Measurements from ENCODE around the gene CNTN5.

The CNTN5 gene

DNA sequence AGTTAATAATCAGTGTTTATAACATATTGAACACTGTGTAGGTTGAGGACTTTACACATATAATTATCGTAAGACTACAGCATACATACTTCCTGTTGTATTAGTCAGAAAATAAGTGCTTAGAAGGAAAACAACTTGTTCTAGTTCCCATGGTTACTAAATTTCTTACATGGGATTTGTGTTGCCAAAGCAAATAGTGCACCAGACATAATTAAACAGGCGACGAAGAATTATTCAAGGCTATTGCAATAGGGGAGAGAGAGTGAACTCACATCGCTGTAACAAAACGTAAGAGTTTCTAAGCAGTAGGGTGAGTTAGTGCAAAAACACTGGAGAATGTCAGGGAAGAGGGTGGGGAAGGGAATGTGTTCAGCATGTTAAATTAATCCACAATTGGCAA lies 347.8 kb downstream of the CNTN5 start:
- TF ChIP-seq, protein P1, sequence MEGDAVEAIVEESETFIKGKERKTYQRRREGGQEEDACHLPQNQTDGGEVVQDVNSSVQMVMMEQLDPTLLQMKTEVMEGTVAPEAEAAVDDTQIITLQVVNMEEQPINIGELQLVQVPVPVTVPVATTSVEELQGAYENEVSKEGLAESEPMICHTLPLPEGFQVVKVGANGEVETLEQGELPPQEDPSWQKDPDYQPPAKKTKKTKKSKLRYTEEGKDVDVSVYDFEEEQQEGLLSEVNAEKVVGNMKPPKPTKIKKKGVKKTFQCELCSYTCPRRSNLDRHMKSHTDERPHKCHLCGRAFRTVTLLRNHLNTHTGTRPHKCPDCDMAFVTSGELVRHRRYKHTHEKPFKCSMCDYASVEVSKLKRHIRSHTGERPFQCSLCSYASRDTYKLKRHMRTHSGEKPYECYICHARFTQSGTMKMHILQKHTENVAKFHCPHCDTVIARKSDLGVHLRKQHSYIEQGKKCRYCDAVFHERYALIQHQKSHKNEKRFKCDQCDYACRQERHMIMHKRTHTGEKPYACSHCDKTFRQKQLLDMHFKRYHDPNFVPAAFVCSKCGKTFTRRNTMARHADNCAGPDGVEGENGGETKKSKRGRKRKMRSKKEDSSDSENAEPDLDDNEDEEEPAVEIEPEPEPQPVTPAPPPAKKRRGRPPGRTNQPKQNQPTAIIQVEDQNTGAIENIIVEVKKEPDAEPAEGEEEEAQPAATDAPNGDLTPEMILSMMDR (IDR thresholded peaks at IDR 0.05; ENCODE audit: extremely low read depth, missing control alignments) = no peak
- DNase-seq (ENCODE audit: low spot score) = no peak

DNA sequence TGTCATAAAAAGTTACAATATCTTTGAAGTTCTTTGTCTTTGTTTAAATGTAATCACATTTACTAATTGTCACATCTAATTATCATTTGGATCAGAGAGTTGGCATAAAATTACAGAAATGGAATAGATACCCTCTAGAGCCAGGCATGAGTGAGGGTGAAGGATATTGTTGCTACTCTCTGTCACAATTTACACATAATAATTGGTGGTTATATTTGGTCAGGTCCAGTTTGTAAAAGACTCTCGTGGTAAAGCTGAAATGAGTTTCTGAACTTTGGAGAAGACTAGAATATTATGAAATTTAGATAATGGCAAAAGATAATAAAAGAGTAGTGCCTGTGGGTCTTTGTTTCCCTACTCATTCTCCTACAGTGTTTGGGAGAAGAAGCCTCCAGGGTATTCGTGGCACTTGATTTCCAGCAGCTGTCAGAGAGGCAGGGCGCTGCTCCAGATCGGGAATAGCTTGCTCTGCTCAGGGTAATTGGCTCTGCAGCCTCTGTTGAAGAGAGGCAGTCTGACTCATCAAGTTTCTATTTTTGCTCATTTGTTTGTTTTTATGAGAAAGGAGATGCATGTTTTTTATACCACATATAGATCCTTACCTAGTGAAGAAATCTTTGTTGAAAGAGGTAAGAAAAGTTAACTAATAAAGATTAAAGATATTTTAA lies 349.9 kb downstream of the CNTN5 start:
- TF ChIP-seq, protein P1 (IDR thresholded peaks at IDR 0.05; ENCODE audit: extremely low read depth, missing control alignments) = no peak
- DNase-seq (ENCODE audit: low spot score) = no peak

DNA sequence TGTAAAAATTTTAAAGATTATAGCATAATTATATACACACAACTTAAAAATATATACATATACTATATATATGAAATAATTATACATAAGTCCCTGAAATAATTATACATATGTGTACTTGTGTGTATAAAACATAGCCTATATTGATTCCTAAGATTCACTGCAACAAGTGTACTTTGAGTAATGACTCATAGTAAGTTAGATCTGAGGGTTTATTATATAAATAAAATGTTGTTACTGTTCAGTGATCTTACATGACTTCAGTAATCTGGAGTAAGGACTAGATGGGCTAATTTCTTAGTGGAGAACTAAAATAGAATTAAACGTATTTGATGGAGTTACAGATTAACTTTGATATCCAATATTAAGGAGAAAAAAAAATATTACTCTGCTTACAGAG lies 350.5 kb downstream of the CNTN5 start:
- TF ChIP-seq, protein P1 (IDR thresholded peaks at IDR 0.05; ENCODE audit: extremely low read depth, missing control alignments) = no peak
- no peak for DNase-seq (ENCODE audit: low spot score)

DNA sequence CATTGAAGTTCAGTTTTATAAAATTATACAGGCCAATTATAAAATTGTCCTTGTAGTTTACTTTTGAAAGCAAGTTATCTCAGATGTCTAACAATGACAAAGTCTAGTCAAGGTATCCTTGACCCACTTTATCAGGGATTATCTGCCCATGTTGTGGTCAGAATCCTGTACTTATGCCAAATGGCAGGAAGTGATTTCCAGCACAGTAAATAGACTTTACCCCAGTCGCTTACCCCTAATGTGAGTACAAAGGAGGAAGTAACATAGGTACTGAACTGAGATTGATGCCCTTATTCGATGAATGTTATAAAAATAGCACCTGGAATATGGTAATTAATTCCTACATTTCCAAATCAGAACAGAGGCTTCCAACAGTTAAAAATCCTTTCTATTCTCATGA lies 355.7 kb downstream of the CNTN5 start:
- no peak for DNase-seq (ENCODE audit: low spot score)
- TF ChIP-seq, protein P1 (IDR thresholded peaks at IDR 0.05; ENCODE audit: extremely low read depth, missing control alignments) = no peak

DNA sequence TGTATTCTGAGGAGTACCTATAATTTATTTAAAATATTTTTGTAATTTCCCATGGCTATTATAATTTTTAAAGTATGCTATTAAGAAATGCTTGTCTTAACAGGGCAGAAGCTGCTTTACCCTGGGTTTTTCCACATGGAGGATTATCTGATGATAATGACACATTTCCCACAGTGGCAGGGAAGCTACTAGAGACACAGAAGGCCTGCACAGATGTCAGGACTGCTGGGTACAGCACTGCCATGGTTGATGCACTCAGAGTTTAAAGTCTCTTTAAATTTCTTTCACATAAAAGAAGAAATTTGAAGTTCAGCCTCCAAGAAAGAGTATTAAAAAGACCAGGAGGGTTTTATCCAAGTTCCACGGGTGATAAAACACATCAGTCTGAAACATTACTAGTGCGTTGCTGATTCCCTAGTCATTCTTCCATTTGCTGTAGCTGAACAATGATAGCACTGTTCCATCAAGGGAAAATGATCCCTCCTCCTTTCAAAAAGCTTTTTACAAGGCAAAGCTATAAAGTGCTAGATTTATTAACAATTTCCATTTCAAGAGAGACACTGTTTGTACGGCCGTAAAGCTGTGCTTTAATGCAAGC lies 363.0 kb downstream of the CNTN5 start:
- TF ChIP-seq, protein P1 (IDR thresholded peaks at IDR 0.05; ENCODE audit: extremely low read depth, missing control alignments) = no peak

DNA sequence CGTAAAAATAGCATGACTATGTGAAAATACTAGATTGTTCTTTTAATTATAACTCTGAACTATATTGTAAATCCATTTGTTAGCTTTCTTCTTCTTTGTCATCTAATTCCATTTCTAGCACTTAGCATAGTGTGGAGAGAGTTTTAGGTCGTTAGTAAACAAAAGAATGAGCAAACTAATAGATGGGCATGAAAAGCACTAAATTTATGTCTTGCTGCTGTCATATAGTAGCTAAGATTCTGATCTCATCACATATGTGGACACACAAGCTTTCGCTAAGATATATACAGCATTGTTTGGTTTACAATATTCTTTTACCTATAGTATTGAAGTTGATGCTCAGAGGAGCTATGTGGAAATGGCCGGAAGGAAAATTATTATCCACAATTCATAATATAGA lies 370.5 kb downstream of the CNTN5 start:
- no peak for DNase-seq (ENCODE audit: low spot score)
- TF ChIP-seq, protein P1 (IDR thresholded peaks at IDR 0.05; ENCODE audit: extremely low read depth, missing control alignments) = no peak

More for the DNA sequence above, 363.0 kb downstream of the CNTN5 start:
- no peak for DNase-seq (ENCODE audit: low spot score)

DNA sequence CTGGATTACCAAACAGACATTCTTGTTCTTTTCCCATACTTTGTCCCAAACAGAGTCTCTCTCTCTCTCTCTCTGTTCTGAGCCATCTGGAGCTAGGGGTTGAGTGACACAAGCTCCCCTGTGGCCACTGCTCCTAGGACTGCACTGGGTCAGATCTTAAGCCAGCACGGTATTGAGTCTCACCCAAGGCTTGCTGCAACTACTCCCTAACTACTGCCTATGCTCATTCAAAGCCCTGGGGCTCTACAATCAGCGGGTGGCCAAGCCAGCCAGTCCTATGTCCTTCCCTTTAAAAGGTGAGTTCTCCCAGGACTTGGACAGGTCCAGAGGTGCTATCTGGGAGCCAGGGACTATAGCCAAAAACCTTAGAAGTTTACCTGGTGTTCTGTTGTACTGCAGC lies 385.6 kb downstream of the CNTN5 start:
- no peak for DNase-seq (ENCODE audit: low spot score)
- TF ChIP-seq, protein P1 (IDR thresholded peaks at IDR 0.05; ENCODE audit: extremely low read depth, missing control alignments) = no peak
